Uterus (tissue), 2 donors: ENCODE data around the gene TRIM54.

ENCODE experiments used
- POLR2A ChIP-seq, 2 donors: fragments of 450-650 bp; IDR thresholded peaks; one replicate each; pipeline ENCODE4 v1.6.1; 2016; ENCODE audit warnings: antibody characterized with exemption in 2 of 2, mild to moderate bottlenecking in 1 of 2, moderate library complexity in 1 of 2
- TF ChIP-seq, protein P1 (sequence below), 4 experiments: fragments of 200-600 bp in 2 of 4; fragments of 450-650 bp in 2 of 4; sonication (generic) in 2 of 4; IDR thresholded peaks; one replicate each; pipeline ENCODE4 v1.5.1; 2016 to 2019; ENCODE audit warnings: antibody characterized with exemption in 4 of 4, mild to moderate bottlenecking in 2 of 4, moderate library complexity in 1 of 4

DNA sequence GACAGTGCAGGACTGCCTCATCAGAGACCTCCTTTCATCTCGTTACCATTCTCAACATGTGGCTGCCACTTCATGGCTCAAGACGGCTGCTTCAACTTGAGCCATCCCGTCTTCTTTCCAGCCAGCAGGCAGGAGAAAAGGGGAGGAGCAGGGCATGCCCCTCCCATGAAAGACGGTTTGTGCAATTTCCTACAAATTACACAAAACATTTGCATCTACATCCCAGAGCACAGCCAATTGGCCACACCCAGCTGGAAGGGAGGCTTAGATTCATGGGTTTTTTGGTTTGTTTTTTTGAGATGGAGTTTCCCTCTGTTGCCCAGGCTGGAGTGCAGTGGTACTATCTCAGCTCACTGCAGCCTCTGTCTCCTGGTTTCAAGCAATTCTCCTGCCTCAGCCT, 14.3 kb downstream of the TRIM54 start:
- no peak for TF ChIP-seq POLR2A (IDR thresholded peaks at IDR 0.05)
- TF ChIP-seq, protein P1, sequence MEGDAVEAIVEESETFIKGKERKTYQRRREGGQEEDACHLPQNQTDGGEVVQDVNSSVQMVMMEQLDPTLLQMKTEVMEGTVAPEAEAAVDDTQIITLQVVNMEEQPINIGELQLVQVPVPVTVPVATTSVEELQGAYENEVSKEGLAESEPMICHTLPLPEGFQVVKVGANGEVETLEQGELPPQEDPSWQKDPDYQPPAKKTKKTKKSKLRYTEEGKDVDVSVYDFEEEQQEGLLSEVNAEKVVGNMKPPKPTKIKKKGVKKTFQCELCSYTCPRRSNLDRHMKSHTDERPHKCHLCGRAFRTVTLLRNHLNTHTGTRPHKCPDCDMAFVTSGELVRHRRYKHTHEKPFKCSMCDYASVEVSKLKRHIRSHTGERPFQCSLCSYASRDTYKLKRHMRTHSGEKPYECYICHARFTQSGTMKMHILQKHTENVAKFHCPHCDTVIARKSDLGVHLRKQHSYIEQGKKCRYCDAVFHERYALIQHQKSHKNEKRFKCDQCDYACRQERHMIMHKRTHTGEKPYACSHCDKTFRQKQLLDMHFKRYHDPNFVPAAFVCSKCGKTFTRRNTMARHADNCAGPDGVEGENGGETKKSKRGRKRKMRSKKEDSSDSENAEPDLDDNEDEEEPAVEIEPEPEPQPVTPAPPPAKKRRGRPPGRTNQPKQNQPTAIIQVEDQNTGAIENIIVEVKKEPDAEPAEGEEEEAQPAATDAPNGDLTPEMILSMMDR (IDR thresholded peaks at IDR 0.05), result no peak
